Suppressor macrophage (primary cell): ENCODE results near the gene ARID5B.

ENCODE experiments used
- DNase-seq, 4 experiments: peaks; one replicate each; pipeline ENCODE4 v3.0.0-alpha.2; 2020 to 2022

Gene ARID5B

GRCh38 chr10:62054408-62054807, 152.9 kb downstream of the ARID5B start:
- no peak for DNase-seq

- no peak for DNase-seq
Observed at GRCh38 chr10:62054830-62055229, 153.3 kb downstream of the ARID5B start.

- no peak for DNase-seq
Observed at GRCh38 chr10:62056219-62056618, 154.7 kb downstream of the ARID5B start.

GRCh38 chr10:62056698-62057097, 155.2 kb downstream of the ARID5B start:
- DNase-seq, result no peak

- DNase-seq, result no peak
Observed at GRCh38 chr10:62057359-62057758, 155.9 kb downstream of the ARID5B start.

GRCh38 chr10:62057850-62058249, 156.4 kb downstream of the ARID5B start:
- no peak for DNase-seq

GRCh38 chr10:62058476-62058875, 157.0 kb downstream of the ARID5B start:
- peak in 1 of 4 experiments; percentile 42 for DNase-seq

GRCh38 chr10:62058896-62059216, 157.4 kb downstream of the ARID5B start:
- no peak for DNase-seq

GRCh38 chr10:62059217-62059920, 157.9 kb downstream of the ARID5B start:
- peak in 2 of 4 experiments; percentile 50 to 61 for DNase-seq

GRCh38 chr10:62062028-62062427, 160.5 kb downstream of the ARID5B start:
- no peak for DNase-seq

- no peak for DNase-seq
Observed at GRCh38 chr10:62062752-62063512, 161.4 kb downstream of the ARID5B start.

- DNase-seq, result no peak
Observed at GRCh38 chr10:62063795-62064472, 162.4 kb downstream of the ARID5B start.

- no peak for DNase-seq
Observed at GRCh38 chr10:62067560-62067959, 166.1 kb downstream of the ARID5B start.

GRCh38 chr10:62068464-62068863, 167.0 kb downstream of the ARID5B start:
- DNase-seq, result no peak

- peak; percentile 33 to 74 (median 58) for DNase-seq
Observed at GRCh38 chr10:62069452-62070178, 168.1 kb downstream of the ARID5B start.

- peak in 1 of 4 experiments; percentile 19 for DNase-seq
Observed at GRCh38 chr10:62071846-62072281, 170.4 kb downstream of the ARID5B start.

- no peak for DNase-seq
Observed at GRCh38 chr10:62072901-62073300, 171.4 kb downstream of the ARID5B start.

- no peak for DNase-seq
Observed at GRCh38 chr10:62073429-62073828, 171.9 kb downstream of the ARID5B start.

GRCh38 chr10:62075414-62075813, 173.9 kb downstream of the ARID5B start:
- DNase-seq, result no peak

- DNase-seq, result no peak
Observed at GRCh38 chr10:62075912-62076311, 174.4 kb downstream of the ARID5B start.

GRCh38 chr10:62076891-62077290, 175.4 kb downstream of the ARID5B start:
- DNase-seq, result no peak

- DNase-seq, result no peak
Observed at GRCh38 chr10:62077330-62078015, 176.0 kb downstream of the ARID5B start.
